GM19025 (cell line): Measurements from ENCODE around the gene FUZ.
A peak's percentile ranks its signal among the peaks of the same experiment; 100 is the strongest.

Experiments
- ATAC-seq: cut with Tn5 transposase; IDR thresholded peaks from one replicate; pipeline ENCODE4 v1.9.1; 2021; ENCODE audit warnings: mild to moderate bottlenecking, low read depth, moderate library complexity; ENCODE audit not compliant: unreplicated experiment

Gene FUZ

GRCh38 chr19:49851456-49852259 lies 38.6 kb upstream of the FUZ start:
- peak; percentile 7 for ATAC-seq

GRCh38 chr19:49850487-49851342 lies 37.6 kb upstream of the FUZ start, which contains the start of gene PTOV1:
Gene PTOV1, plus strand, starts transcription at chr19:49851159.
- peak; percentile 69 for ATAC-seq

GRCh38 chr19:49850221-49850486 lies 37.1 kb upstream of the FUZ start:
- no peak for ATAC-seq

- no peak for ATAC-seq
These were observed 36.5 kb upstream of the FUZ start for GRCh38 chr19:49849433-49850220.

GRCh38 chr19:49848938-49849337 lies 35.8 kb upstream of the FUZ start:
- no peak for ATAC-seq

GRCh38 chr19:49847731-49848696 lies 34.9 kb upstream of the FUZ start:
- ATAC-seq, result no peak

- ATAC-seq, result no peak
These were observed 33.3 kb upstream of the FUZ start for GRCh38 chr19:49846408-49846807.

- ATAC-seq, result no peak
These were observed 32.3 kb upstream of the FUZ start for GRCh38 chr19:49845414-49845813.

GRCh38 chr19:49844138-49845095 lies 31.3 kb upstream of the FUZ start:
- ATAC-seq, result no peak

- ATAC-seq, result no peak
These were observed 30.2 kb upstream of the FUZ start for GRCh38 chr19:49843265-49843664.

- no peak for ATAC-seq
These were observed 27.7 kb upstream of the FUZ start for GRCh38 chr19:49840736-49841249.

GRCh38 chr19:49840321-49840720 lies 27.2 kb upstream of the FUZ start:
- no peak for ATAC-seq

- no peak for ATAC-seq
These were observed 26.6 kb upstream of the FUZ start for GRCh38 chr19:49839713-49840112.

- ATAC-seq, result no peak
These were observed 25.9 kb upstream of the FUZ start for GRCh38 chr19:49838885-49839588.

- no peak for ATAC-seq
These were observed 24.3 kb upstream of the FUZ start for GRCh38 chr19:49837425-49837824.

- no peak for ATAC-seq
These were observed 23.9 kb upstream of the FUZ start for GRCh38 chr19:49837009-49837310.

GRCh38 chr19:49836176-49837008 lies 23.3 kb upstream of the FUZ start:
- no peak for ATAC-seq
